HCT116 (cell line): ENCODE results near the gene ACTL7B. TPM values are rescaled to one million over a fixed set of nuclear protein-coding genes. Genes with fewer than 3 reads are reported as not detected.
"Not testable (repeated sequence)": the region's sequence is repeated elsewhere in the genome, so short reads cannot be mapped to it uniquely, and the experiment has no call there.

Experiments used
- ATAC-seq: fragments of 200-7000 bp; cut with Tn5 transposase; 2 replicates; pipeline ENCODE4 v1.9.1; 2020; ENCODE audit warnings: mild to moderate bottlenecking, moderate library complexity
- BruUV-seq: library from RNA; stranded (reverse); fragments of 400-500 nt; replicated peaks from 2 replicates; lab custom pipeline; 2021; lab: Mats Ljungman, UMichigan
- CTCF ChIA-PET: fragments of 300-600 bp; sonication (Branson Sonifier 250); formaldehyde crosslinking; loops from one replicate; lab custom pipeline; 2021; ENCODE audit warnings: antibody characterized with exemption; lab: Charles Lee
- POLR2A ChIA-PET: fragments of 300-600, 350-600 bp; sonication (Branson Sonifier 250); formaldehyde crosslinking; loops from one replicate; lab custom pipeline; 2021; ENCODE audit warnings: antibody characterized with exemption; lab: Charles Lee
- RAD21 ChIA-PET, 2 experiments: fragments of 300-600 bp; sonication (Branson Sonifier 250); formaldehyde crosslinking; loops; one replicate each; lab custom pipeline; 2023; ENCODE audit warnings: low total read pairs in 2 of 2; ENCODE audit not compliant: uncharacterized antibody in 2 of 2, unreplicated experiment in 2 of 2, low non-redundant PET in 1 of 2; lab: Charles Lee
- DNase-seq: peaks from one replicate; pipeline ENCODE4 v3.0.0-alpha.2; 2010; ENCODE audit warnings: low read depth, low spot score
- H2AFZ ChIP-seq: fragments of 200-600 bp; shearing (Covaris generic), sonication (generic); 2 replicates; pipeline ENCODE4 v1.6.1; 2017; ENCODE audit warnings: low read depth, mixed run types, mixed read lengths, antibody characterized with exemption, low read length; ENCODE audit not compliant: poor library complexity, severe bottlenecking
- H3K27ac ChIP-seq: 2 replicates; pipeline ENCODE4 v1.5.1; 2012; ENCODE audit warnings: low read depth, low read length
- H3K27me3 ChIP-seq: fragments of 200-600 bp; sonication (generic); 2 replicates; pipeline ENCODE4 v1.6.1; 2016; ENCODE audit warnings: mixed run types, low read length, mixed read lengths; ENCODE audit not compliant: insufficient read depth
- H3K36me3 ChIP-seq, 2 experiments: fragments of 200-500 bp in 1 of 2; fragments of 200-600 bp in 1 of 2; sonication (Bioruptor generic) in 1 of 2; sonication (generic) in 1 of 2; 2 replicates each; pipeline versions ENCODE4 v1.5.1 to v1.6.1; 2014 to 2016; ENCODE audit warnings: low read length in 2 of 2, inconsistent platforms in 1 of 2, mixed read lengths in 1 of 2, mixed run types in 1 of 2; ENCODE audit not compliant: insufficient read depth in 2 of 2, control insufficient read depth in 1 of 2
- H3K4me1 ChIP-seq, 2 experiments: fragments of 200-600 bp in 1 of 2; sonication (generic) in 1 of 2; 2 replicates each; pipeline versions ENCODE4 v1.5.1 to v1.6.1; 2012 to 2017; ENCODE audit warnings: low read length in 2 of 2, inconsistent platforms in 1 of 2, mild to moderate bottlenecking in 1 of 2, mixed read lengths in 1 of 2, mixed run types in 1 of 2, moderate library complexity in 1 of 2; ENCODE audit not compliant: insufficient read depth in 2 of 2, control insufficient read depth in 1 of 2
- H3K4me2 ChIP-seq: fragments of 200-600 bp; sonication (generic); 2 replicates; pipeline ENCODE4 v1.6.1; 2017; ENCODE audit warnings: mixed run types, low read length, mixed read lengths
- H3K4me3 ChIP-seq, 2 experiments: fragments of 200-600 bp in 1 of 2; sonication (generic) in 1 of 2; replicated peaks in 1 of 2; 2 replicates each; pipeline ENCODE4 v1.5.1; 2011 to 2016; ENCODE audit warnings: low read length in 2 of 2, control low read depth in 1 of 2, low read depth in 1 of 2, mild to moderate bottlenecking in 1 of 2, mixed read lengths in 1 of 2, mixed run types in 1 of 2
- H3K79me2 ChIP-seq: fragments of 200-600 bp; sonication (generic); 2 replicates; pipeline ENCODE4 v1.6.1; 2017; ENCODE audit warnings: mild to moderate bottlenecking, mixed run types, low read length, moderate library complexity, mixed read lengths; ENCODE audit not compliant: insufficient read depth
- H3K9ac ChIP-seq: fragments of 200-600 bp; sonication (generic); 2 replicates; pipeline ENCODE4 v1.6.1; 2016; ENCODE audit warnings: low read length, mixed read lengths
- H3K9me2 ChIP-seq: fragments of 200-600 bp; sonication (generic), shearing (Covaris generic); 2 replicates; pipeline ENCODE4 v1.6.1; 2017; ENCODE audit warnings: mixed run types, mild to moderate bottlenecking, moderate library complexity; ENCODE audit not compliant: insufficient read depth
- H3K9me3 ChIP-seq, 2 experiments: fragments of 200-500 bp in 1 of 2; fragments of 200-600 bp in 1 of 2; sonication (Bioruptor generic) in 1 of 2; sonication (generic) in 1 of 2; 2 replicates each; pipeline ENCODE4 v1.6.1; 2014 to 2017; ENCODE audit warnings: low read length in 2 of 2, mixed read lengths in 2 of 2, inconsistent platforms in 1 of 2, low read depth in 1 of 2, mild to moderate bottlenecking in 1 of 2, mixed run types in 1 of 2, moderate library complexity in 1 of 2; ENCODE audit not compliant: control insufficient read depth in 1 of 2, insufficient read depth in 1 of 2
- H4K20me1 ChIP-seq: fragments of 200-600 bp; sonication (generic), shearing (Covaris generic); 2 replicates; pipeline ENCODE4 v1.6.1; 2017; ENCODE audit warnings: mixed run types, mild to moderate bottlenecking, moderate library complexity; ENCODE audit not compliant: insufficient read depth
- CTCF ChIP-seq, 3 experiments: fragments of 200-600 bp in 1 of 3; sonication (generic) in 1 of 3; IDR thresholded peaks in 2 of 3; conservative IDR thresholded peaks in 1 of 3; 2 replicates each; pipeline ENCODE4 v1.5.1; 2012 to 2017; ENCODE audit warnings: low read depth in 2 of 3, low read length in 2 of 3, antibody characterized with exemption in 1 of 3, borderline replicate concordance in 1 of 3, control low read depth in 1 of 3, mild to moderate bottlenecking in 1 of 3, mixed read lengths in 1 of 3, mixed run types in 1 of 3, moderate library complexity in 1 of 3; ENCODE audit not compliant: insufficient read depth in 1 of 3
- MAX ChIP-seq: IDR thresholded peaks from 2 replicates; pipeline ENCODE4 v1.6.1; 2012
- POLR2A ChIP-seq: IDR thresholded peaks from 2 replicates; pipeline ENCODE4 v1.7.0; 2011; ENCODE audit warnings: borderline replicate concordance; ENCODE audit not compliant: insufficient read depth, insufficient read length; ENCODE audit errors: extremely low read depth
- RAD21 ChIP-seq: IDR thresholded peaks from 2 replicates; pipeline ENCODE4 v1.6.1; 2012; ENCODE audit warnings: low read depth, mild to moderate bottlenecking
- REST ChIP-seq: IDR thresholded peaks from 2 replicates; pipeline ENCODE4 v1.6.1; 2012; ENCODE audit warnings: low read depth
- intact Hi-C: fragments of 100-400 bp; cut with micrococcal nuclease; formaldehyde crosslinking; loops from 2 replicates; pipeline ENCODE4 v1.10.0; 2022
- total RNA-seq: library from RNA; stranded (reverse); gene quantifications from one replicate; pipeline ENCODE4 v1.2.1, GENCODE V29; 2021; ENCODE audit not compliant: unreplicated experiment

The ACTL7B gene
- total RNA-seq, 1 experiment from 2014 or later = not detected

- H3K36me3 ChIP-seq = peaks cover 21 to 27% of the 10 kb centered on the region in 2 experiments; a peak in 3 of 4 replicates
- no peak overlapping the region for H3K27ac ChIP-seq
- no peaks in the 10 kb centered on the region for H3K27me3 ChIP-seq
- ATAC-seq = peak; percentile 67
- CTCF ChIA-PET = no interaction called here
- TF ChIP-seq POLR2A (no peak), RAD21 (peak; percentile 59), MAX (no peak), REST (no peak), CTCF (IDR thresholded peaks at IDR 0.05 in 2 of 3, conservative IDR thresholded peaks at IDR 0.05 in 1 of 3; ENCODE audit: borderline replicate concordance in 1 of 3, insufficient read depth in 1 of 3, low read depth in 2 of 3, low read length in 2 of 3) (peak in 2 of 3 experiments; percentile 31 to 39; a peak in 3 of 6 replicates)
- H2AFZ ChIP-seq = no peak overlapping the region
- no peaks in the 10 kb centered on the region for H4K20me1 ChIP-seq
- BruUV-seq = no TSS peak
- peak; percentile 3 for DNase-seq
- no peak overlapping the region for H3K4me2 ChIP-seq
- RAD21 ChIA-PET = no interaction called here
- peaks cover 9 to 10% of the 10 kb centered on the region in 2 experiments; a peak in 3 of 4 replicates for H3K4me1 ChIP-seq
- no peaks in the 10 kb centered on the region for H3K79me2 ChIP-seq
- POLR2A ChIA-PET = no interaction called here
- H3K9me3 ChIP-seq = no peaks in the 10 kb centered on the region
- no peak overlapping the region for H3K4me3 ChIP-seq
- H3K9ac ChIP-seq = no peak overlapping the region
- H3K9me2 ChIP-seq = no peaks in the 10 kb centered on the region
- intact Hi-C loops = no loop called here
Observed at GRCh38 chr9:108889649-108890067, 33.9 kb upstream of the ACTL7B start.

GRCh38 chr9:108886594-108887271 is 30.9 kb upstream of the ACTL7B start:
- H2AFZ ChIP-seq, CTCF ChIA-PET, DNase-seq, ATAC-seq, H3K9me2 ChIP-seq, POLR2A ChIA-PET, H3K9ac ChIP-seq, intact Hi-C loops, H3K4me2 ChIP-seq, BruUV-seq, H3K4me3 ChIP-seq, RAD21 ChIA-PET, H4K20me1 ChIP-seq, H3K9me3 ChIP-seq, H3K79me2 ChIP-seq, H3K27me3 ChIP-seq, H3K27ac ChIP-seq: not testable (repeated sequence)
- H3K36me3 ChIP-seq = peaks cover 6 to 23% of the 10 kb centered on the region in 2 experiments; a peak in 3 of 4 replicates
- peaks cover 9 to 10% of the 10 kb centered on the region in 2 experiments; a peak in 3 of 4 replicates for H3K4me1 ChIP-seq
